PFSK-1 (cell line): ENCODE data around the gene TEDC2.

ENCODE experiments used
- FOXP2 ChIP-seq: optimal IDR thresholded peaks from 2 replicates; pipeline ENCODE3; 2011; ENCODE audit warnings: borderline replicate concordance, control low read depth, inconsistent platforms; ENCODE audit not compliant: insufficient read depth; ENCODE audit errors: extremely low read length, extremely low read depth
- POLR2AphosphoS5 ChIP-seq: IDR thresholded peaks from 2 replicates; pipeline ENCODE4 v1.6.1; 2012; ENCODE audit warnings: low read depth, mild to moderate bottlenecking, control low read depth, low read length, moderate library complexity
- REST ChIP-seq, 2 experiments: IDR thresholded peaks; 2 replicates each; pipeline versions ENCODE4 v1.6.1 to v1.8.0; 2011 to 2012; ENCODE audit warnings: low read depth in 2 of 2, low read length in 2 of 2, control low read depth in 1 of 2, inconsistent platforms in 1 of 2, mild to moderate bottlenecking in 1 of 2, moderate library complexity in 1 of 2; ENCODE audit not compliant: insufficient read depth in 1 of 2
- SIN3A ChIP-seq: IDR thresholded peaks from 2 replicates; pipeline ENCODE4 v1.6.1; 2012; ENCODE audit warnings: mild to moderate bottlenecking, low read length, moderate library complexity, borderline replicate concordance; ENCODE audit not compliant: insufficient read depth
- TAF1 ChIP-seq: IDR thresholded peaks from 2 replicates; pipeline ENCODE4 v1.6.1; 2012; ENCODE audit warnings: low read length, control low read depth, borderline replicate concordance; ENCODE audit not compliant: insufficient read depth

The TEDC2 gene

GRCh38 chr16:2495041-2495440 lies 35.1 kb downstream of the TEDC2 start:
- no peak for TF ChIP-seq POLR2AphosphoS5
- no peak for TF ChIP-seq SIN3A
- no peak for TF ChIP-seq REST (IDR thresholded peaks at IDR 0.05; ENCODE audit: insufficient read depth in 1 of 2, low read depth in 2 of 2, low read length in 2 of 2)
- no peak for TF ChIP-seq TAF1

DNA sequence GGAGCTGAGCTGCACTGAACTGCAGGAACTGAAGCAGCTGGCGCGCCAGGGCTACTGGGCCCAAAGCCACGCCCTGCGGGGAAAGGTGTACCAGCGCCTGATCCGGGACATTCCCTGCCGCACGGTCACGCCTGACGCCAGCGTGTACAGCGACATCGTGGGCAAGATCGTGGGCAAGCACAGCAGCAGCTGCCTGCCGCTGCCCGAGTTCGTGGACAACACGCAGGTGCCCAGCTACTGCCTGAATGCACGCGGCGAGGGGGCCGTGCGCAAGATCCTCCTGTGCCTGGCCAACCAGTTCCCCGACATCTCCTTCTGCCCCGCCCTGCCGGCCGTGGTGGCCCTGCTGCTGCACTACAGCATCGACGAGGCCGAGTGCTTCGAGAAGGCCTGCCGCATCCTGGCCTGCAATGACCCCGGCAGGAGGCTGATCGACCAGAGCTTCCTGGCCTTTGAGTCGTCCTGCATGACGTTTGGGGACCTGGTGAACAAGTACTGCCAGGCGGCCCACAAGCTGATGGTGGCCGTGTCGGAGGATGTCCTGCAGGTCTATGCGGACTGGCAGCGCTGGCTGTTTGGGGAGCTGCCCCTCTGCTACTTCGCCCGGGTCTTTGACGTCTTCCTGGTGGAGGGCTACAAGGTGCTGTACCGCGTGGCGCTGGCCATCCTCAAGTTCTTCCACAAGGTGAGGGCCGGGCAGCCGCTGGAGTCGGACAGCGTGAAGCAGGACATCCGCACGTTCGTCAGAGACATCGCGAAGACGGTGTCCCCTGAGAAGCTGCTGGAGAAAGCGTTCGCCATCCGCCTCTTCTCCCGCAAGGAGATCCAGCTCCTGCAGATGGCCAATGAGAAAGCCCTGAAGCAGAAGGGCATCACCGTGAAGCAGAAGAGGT lies 36.6 kb downstream of the TEDC2 start:
- no peak for TF ChIP-seq POLR2AphosphoS5
- TF ChIP-seq FOXP2, result no peak
- no peak for TF ChIP-seq SIN3A
- no peak for TF ChIP-seq TAF1
- no peak for TF ChIP-seq REST (IDR thresholded peaks at IDR 0.05; ENCODE audit: insufficient read depth in 1 of 2, low read depth in 2 of 2, low read length in 2 of 2)

DNA sequence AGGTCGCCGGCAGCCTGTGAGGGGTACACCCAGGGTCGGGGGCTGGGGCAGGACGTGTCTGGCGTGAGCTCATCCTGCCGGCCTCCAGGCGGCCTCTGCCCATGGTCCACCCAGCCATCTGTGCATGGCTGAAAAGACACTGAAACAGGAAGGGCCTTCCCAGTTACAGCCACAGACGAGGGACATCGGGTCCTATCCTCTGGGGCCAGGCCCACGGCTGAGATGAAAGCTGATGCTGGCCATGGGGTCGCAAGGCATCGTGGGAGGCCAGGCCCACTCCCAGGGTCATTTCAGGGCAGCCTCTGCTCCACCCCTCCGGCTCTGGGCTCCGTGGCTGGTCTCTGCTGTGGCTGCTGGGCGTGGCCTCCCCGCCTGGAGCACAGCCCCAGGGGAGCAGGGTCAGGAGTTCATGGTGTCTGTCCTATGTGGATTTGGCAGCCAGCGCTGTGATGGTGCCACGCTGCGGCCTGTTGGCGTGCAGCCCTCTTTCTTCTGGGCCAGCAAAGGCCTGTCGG lies 37.3 kb downstream of the TEDC2 start:
- TF ChIP-seq REST (IDR thresholded peaks at IDR 0.05; ENCODE audit: insufficient read depth in 1 of 2, low read depth in 2 of 2, low read length in 2 of 2) (no peak), TAF1 (no peak), FOXP2 (no peak), SIN3A (no peak), POLR2AphosphoS5 (no peak)

GRCh38 chr16:2497695-2498484 lies 38.0 kb downstream of the TEDC2 start:
- TF ChIP-seq REST (IDR thresholded peaks at IDR 0.05; ENCODE audit: insufficient read depth in 1 of 2, low read depth in 2 of 2, low read length in 2 of 2) (no peak), SIN3A (no peak), TAF1 (no peak), POLR2AphosphoS5 (no peak), FOXP2 (no peak)
